ENCODE results near the gene OR6C2.
"Not testable (repeated sequence)": the region's sequence is repeated elsewhere in the genome, so short reads cannot be mapped to it uniquely, and the experiment has no call there.

Gene OR6C2

DNA sequence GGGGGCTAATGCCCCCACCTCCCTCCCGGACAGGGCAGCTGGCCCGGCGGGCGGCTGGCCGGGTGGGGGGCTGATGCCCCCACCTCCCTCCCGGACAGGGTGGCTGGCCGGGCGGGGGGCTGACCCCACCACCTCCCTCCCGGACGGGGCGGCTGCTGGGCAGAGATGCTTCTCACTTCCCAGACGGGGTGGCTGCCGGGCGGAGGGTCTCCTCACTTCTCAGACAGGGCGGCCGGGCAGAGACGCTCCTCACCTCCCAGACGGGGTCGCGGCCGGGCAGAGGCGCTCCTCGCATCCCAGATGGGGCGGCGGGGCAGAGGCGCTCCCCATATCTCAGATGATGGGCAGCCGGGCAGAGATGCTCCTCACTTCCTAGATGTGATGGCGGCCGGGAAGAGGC, 35.3 kb downstream of the OR6C2 start:
- not testable (repeated sequence) for DNase-seq

DNA sequence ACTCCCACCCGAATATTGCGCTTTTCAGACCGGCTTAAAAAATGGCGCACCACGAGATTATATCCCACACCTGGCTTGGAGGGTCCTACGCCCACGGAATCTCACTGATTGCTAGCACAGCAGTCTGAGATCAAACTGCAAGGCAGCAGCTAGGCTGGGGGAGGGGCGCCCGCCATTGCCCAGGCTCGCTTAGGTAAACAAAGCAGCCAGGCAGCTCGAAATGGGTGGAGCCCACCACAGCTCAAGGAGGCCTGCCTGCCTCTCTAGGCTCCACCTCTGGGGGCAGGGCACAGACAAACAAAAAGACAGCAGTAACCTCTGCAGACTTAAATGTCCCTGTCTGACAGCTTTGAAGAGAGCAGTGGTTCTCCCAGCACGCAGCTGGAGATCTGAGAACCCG, 40.4 kb downstream of the OR6C2 start:
- DNase-seq = not testable (repeated sequence)

DNA sequence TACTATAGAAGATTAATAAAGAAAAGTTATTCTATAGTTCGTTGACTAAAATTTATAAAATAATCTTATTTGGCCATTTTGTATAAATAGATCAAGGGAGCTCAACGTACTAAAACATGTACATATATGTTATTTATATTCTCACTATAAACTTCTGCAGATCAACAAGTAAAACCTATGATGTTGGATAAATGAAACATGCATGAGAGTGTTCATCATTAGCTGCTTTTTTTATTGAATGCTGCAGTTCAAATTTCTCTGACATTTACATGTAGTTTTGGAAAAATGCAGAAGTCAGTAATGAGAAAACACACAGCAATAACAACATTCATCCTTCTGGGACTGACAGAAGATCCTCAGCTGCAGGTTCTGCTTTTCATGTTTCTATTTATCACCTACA, 48.2 kb downstream of the OR6C2 start, which contains the start of gene OR6C68:
Gene OR6C68, plus strand, starts transcription at position 301 of the 400 bp plus-strand sequence. Its CDS starts 0 bp downstream, at position 301.
- DNase-seq = no peak

- DNase-seq = no peak
These were observed 51.6 kb downstream of the OR6C2 start for GRCh38 chr12:55495490-55495889.

GRCh38 chr12:55499231-55499630, 55.4 kb downstream of the OR6C2 start:
- DNase-seq = no peak

DNA sequence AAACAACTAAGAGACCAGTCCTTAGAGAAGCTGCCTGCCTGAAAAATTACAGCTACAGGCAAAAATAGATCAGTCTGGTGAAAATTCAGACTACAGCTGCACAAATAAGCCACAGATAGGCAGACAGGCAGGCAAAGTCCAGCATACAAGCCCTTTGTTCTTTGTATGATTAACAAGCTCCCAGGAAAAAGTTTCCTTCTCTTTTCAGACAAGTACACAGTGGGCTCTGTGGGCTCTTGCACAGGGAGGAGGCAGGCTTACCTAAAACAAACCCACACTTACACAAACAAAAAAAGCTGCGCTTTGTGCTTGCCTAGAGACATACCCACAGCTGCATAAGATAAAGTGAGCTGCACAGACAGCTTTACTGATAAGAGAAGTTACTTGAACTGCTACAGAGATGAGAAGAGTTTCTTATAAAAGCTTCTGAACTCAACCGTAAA, 56.0 kb downstream of the OR6C2 start:
- no peak for DNase-seq

DNA sequence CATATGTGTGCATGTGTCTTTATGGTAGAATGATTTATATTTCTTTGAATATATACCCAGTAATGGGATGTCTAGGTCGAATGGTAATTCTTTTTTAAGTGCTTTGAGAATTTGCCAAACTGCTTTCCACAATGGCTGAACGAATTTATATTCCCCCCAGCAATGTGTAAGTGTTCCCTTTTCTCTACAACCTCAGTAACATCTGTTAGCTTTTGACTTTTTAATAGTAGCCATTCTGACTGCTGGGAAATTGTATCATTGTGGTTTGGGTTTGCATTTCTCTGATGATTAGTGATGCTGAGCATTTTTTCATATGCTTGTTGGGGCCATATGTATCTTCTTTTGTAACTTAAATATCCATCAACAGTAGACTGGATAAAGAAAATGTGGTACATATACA, 57.7 kb downstream of the OR6C2 start:
- no peak for DNase-seq
